ENCODE results near the gene KIF7.
"Not testable (repeated sequence)": the region's sequence is repeated elsewhere in the genome, so short reads cannot be mapped to it uniquely, and the experiment has no call there.

Gene KIF7

DNA sequence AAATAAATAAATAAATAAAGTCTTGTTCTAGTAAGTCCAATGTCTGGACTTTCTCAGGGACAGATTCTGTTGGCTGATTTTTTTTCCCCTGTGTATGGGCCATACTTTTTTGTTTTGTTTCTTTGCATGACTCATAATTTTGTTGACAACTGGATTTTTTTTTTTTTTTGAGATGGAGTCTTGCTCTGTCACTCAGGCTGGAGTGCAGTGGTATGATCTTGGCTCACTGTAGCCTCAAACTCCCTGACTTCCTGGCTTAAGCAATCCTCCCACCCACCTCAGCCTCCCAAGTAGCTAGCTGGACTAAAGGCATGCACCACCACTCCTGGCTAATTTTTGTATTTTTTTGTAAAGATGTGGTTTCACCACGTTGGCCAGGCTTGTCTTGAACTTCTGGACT lies 41.1 kb downstream of the KIF7 start:
- no peak for DNase-seq (ENCODE audit: low read depth)

DNA sequence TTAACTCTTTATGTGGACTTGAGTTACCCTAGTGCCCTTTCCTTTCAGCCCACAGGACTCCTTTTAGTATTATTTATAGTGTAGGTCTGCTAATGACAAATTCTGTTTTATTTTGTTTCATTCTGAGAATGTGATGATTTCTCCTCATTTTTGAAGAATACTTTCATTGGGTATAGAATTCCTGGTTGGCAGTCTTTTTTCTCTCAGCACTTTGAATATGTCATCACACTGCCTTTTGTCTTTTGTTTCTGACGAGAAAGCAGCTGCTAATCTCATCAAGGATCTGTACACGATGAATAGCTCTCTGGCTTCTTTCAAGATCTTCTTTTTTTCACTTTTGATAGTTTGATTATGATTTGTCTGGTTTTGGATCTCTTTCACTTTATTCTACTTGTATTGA lies 42.2 kb downstream of the KIF7 start:
- no peak for DNase-seq (ENCODE audit: low read depth)

DNA sequence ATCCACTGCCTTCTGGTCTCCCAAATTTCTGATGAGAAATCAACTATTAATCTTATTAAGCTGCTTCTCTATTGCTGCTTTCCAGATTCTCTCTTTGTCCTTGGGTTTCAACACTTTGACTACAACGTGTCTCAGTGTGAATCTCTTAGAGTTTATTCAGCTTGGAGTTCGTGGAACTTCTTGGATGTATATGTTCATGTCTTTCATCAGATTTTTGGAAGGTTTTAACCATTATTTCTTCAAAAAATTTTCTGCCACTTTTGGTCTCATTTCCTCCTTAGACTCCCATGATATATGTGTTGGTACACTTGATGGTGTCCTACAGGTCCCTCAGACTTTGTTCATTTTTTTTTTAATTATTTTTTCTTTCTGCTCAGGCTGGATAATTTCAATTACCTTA lies 44.0 kb downstream of the KIF7 start:
- DNase-seq (ENCODE audit: low read depth), result no peak

- no peak for DNase-seq (ENCODE audit: low read depth)
Observed at GRCh38 chr15:89599021-89599420, 56.2 kb downstream of the KIF7 start.

GRCh38 chr15:89593018-89593417 lies 62.2 kb downstream of the KIF7 start:
- no peak for DNase-seq (ENCODE audit: low read depth)

GRCh38 chr15:89591834-89592233 lies 63.4 kb downstream of the KIF7 start:
- DNase-seq (ENCODE audit: low read depth), result no peak

GRCh38 chr15:89587955-89588354 lies 67.3 kb downstream of the KIF7 start:
- DNase-seq (ENCODE audit: low read depth), result no peak

GRCh38 chr15:89586651-89587050 lies 68.6 kb downstream of the KIF7 start:
- no peak for DNase-seq (ENCODE audit: low read depth)

GRCh38 chr15:89580747-89581146 lies 74.5 kb downstream of the KIF7 start:
- DNase-seq (ENCODE audit: low read depth), result not testable (repeated sequence)

GRCh38 chr15:89578146-89578545 lies 77.1 kb downstream of the KIF7 start:
- DNase-seq (ENCODE audit: low read depth), result no peak

All from stimulated activated CD8-positive, alpha-beta memory T cell treated with anti-CD3 and anti-CD28 coated beads, Interleukin-7, amount 100 ng/mL, for 24 hours (primary cell).